GM12874 (cell line): ENCODE results near the gene VWA5B1.

Experiments
- TF ChIP-seq, protein P1 (sequence below): IDR thresholded peaks from 2 replicates; pipeline ENCODE4 v1.5.1; 2011; ENCODE audit warnings: low read depth, mild to moderate bottlenecking, control low read depth, low read length, moderate library complexity; ENCODE audit not compliant: insufficient read depth

The VWA5B1 gene

DNA sequence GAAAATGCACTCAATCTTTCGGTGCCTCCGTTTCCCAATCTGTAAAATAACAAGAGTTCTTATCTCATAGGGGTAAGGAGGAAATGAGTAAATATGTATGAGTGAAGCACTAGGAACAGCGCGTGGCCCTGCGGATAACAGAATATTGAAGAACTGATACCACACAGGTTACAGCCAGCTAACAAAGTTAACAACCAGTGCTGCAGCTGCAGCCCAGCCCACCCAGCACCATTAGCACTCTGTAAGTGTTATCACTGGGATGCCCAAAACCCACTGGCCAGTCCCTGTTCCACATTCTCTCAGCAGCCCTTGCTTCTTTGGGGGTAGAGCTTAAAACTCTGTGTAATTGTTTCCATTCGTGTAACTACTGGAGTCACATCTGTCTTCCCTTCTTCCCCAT, 89.5 kb downstream of the VWA5B1 start:
- TF ChIP-seq, protein P1, sequence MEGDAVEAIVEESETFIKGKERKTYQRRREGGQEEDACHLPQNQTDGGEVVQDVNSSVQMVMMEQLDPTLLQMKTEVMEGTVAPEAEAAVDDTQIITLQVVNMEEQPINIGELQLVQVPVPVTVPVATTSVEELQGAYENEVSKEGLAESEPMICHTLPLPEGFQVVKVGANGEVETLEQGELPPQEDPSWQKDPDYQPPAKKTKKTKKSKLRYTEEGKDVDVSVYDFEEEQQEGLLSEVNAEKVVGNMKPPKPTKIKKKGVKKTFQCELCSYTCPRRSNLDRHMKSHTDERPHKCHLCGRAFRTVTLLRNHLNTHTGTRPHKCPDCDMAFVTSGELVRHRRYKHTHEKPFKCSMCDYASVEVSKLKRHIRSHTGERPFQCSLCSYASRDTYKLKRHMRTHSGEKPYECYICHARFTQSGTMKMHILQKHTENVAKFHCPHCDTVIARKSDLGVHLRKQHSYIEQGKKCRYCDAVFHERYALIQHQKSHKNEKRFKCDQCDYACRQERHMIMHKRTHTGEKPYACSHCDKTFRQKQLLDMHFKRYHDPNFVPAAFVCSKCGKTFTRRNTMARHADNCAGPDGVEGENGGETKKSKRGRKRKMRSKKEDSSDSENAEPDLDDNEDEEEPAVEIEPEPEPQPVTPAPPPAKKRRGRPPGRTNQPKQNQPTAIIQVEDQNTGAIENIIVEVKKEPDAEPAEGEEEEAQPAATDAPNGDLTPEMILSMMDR, result no peak

- TF ChIP-seq, protein P1, result no peak
Measured at GRCh38 chr1:20380616-20381035, 90.0 kb downstream of the VWA5B1 start.

- TF ChIP-seq, protein P1, result no peak
Measured at GRCh38 chr1:20381045-20381641, 90.5 kb downstream of the VWA5B1 start.

DNA sequence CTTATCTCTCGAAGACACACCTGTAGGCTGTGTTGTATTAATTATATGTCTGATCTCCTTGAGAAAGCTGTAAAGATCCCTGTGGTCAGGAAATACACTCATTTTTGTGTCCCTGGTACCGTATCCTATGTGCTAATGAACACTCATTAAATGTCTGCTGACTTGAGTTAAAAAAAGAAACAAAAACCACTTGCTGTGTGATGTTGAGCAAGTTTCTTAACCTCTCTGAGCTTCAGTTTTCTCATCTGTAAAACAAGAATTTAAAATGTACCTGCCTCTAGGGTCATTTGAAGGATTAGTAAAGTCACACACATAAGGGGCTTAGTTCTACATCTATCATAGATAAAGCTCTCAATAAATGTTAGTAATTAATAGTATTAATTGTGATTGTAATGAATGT, 91.3 kb downstream of the VWA5B1 start:
- TF ChIP-seq, protein P1, result no peak

DNA sequence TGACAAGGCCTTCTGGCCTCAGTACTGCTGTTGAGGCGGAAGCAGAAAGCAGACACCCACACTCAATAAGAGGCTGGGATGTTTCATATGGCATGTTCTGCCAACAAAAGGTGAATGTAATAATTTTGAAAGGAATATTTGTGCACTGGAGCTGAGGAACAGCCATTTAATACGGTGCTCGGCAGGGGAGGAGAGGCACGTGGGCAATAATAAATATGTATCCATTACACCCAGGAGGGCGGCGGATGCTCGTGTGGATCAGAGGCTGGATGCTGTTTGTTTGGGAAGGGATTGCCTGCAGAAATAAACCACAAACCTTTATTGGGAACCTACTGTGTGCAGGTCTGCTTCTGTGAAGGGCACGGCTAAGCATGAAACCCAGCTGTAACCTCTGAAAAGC, 92.0 kb downstream of the VWA5B1 start:
- TF ChIP-seq, protein P1, result no peak

DNA sequence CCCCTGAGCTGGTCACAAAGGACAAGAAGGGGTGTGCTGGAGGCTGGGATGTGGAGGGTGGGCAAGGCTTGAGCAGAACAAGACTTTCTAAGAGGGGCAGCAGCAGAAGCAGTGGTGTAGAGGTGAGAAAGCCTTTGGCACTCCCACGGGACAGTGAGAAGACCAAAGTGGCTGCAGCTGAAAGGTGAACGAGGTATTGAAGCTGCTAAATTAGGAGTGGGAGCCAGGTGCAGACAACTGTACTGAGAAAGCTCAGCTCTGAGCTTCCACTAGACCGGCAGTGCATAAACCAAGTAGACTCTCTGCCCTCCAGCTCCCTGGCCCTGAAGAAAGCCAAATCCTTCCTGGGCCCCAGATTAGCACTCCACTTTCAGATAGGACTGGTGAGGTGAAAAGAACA, 93.0 kb downstream of the VWA5B1 start:
- TF ChIP-seq, protein P1, result no peak

DNA sequence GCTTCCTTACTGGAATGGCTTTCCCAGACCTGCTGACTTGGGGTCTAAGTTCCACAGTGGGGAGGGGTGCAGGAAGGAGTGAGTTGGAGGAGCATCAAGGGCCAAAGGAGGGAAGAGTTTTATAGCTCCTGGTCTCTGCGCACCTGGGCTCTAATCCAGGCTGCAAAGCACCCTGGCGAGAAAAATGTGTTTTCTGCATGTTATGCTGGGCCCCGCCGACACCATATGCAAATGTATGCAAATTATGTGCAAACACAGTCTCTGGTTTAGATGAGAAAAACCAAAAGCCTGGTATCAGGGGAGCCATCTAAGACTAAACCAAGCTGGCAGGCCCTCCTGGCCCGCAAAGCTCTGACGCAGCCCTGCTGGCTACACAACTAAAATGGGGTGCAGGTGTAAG, 95.0 kb downstream of the VWA5B1 start:
- TF ChIP-seq, protein P1, result no peak
